ENCODE data around the gene YY1.

The YY1 gene

GRCh38 chr14:100325958-100326357 lies 87.0 kb downstream of the YY1 start:
- H3K27ac ChIP-seq, result no peak overlapping the region
- TF ChIP-seq ZFX (IDR thresholded peaks at IDR 0.05; ENCODE audit: borderline replicate concordance) (no peak), CTCF (IDR thresholded peaks at IDR 0.05) (no peak)

- TF ChIP-seq ZFX (IDR thresholded peaks at IDR 0.05; ENCODE audit: borderline replicate concordance) (no peak), CTCF (IDR thresholded peaks at IDR 0.05) (no peak)
- no peak overlapping the region for H3K27ac ChIP-seq
Observed at GRCh38 chr14:100327128-100327527, 88.2 kb downstream of the YY1 start.

- H3K27ac ChIP-seq, result no peak overlapping the region
- no peak for TF ChIP-seq ZFX (IDR thresholded peaks at IDR 0.05; ENCODE audit: borderline replicate concordance)
Observed at GRCh38 chr14:100328495-100329163, 89.7 kb downstream of the YY1 start.

GRCh38 chr14:100329233-100330006 lies 90.5 kb downstream of the YY1 start:
- TF ChIP-seq CTCF (IDR thresholded peaks at IDR 0.05), result no peak
- no peak for TF ChIP-seq ZFX (IDR thresholded peaks at IDR 0.05; ENCODE audit: borderline replicate concordance)
- H3K27ac ChIP-seq, result no peak overlapping the region

GRCh38 chr14:100330007-100330344 lies 91.0 kb downstream of the YY1 start:
- H3K27ac ChIP-seq, result no peak overlapping the region
- TF ChIP-seq ZFX (IDR thresholded peaks at IDR 0.05; ENCODE audit: borderline replicate concordance) (no peak), CTCF (IDR thresholded peaks at IDR 0.05) (no peak)

- no peak overlapping the region for H3K27ac ChIP-seq
- no peak for TF ChIP-seq CTCF (IDR thresholded peaks at IDR 0.05)
- TF ChIP-seq ZFX (IDR thresholded peaks at IDR 0.05; ENCODE audit: borderline replicate concordance), result no peak
Observed at GRCh38 chr14:100330388-100330931, 91.5 kb downstream of the YY1 start.

- H3K27ac ChIP-seq, result no peak overlapping the region
Observed at GRCh38 chr14:100332071-100332639, 93.2 kb downstream of the YY1 start.

More at GRCh38 chr14:100332071-100332639, 93.2 kb downstream of the YY1 start:
- TF ChIP-seq CTCF (IDR thresholded peaks at IDR 0.05) (no peak), ZFX (IDR thresholded peaks at IDR 0.05; ENCODE audit: borderline replicate concordance) (no peak)
